HepG2 (cell line): ENCODE data around the gene SETD3. TPM values are rescaled to one million over a fixed set of nuclear protein-coding genes. Genes with fewer than 3 reads are reported as not detected.
A peak's percentile ranks its signal among the peaks of the same experiment; 100 is the strongest.

Experiments
- ATAC-seq: fragments of 200-7000 bp; cut with Tn5 transposase; 3 replicates; pipeline ENCODE4 v1.9.1; 2020; ENCODE audit warnings: mild to moderate bottlenecking, moderate library complexity
- BruUV-seq: library from RNA; stranded (reverse); fragments of 400-500 nt; replicated peaks from 2 replicates; lab custom pipeline; 2021; lab: Mats Ljungman, UMichigan
- CTCF ChIA-PET: fragments of 300-600 bp; formaldehyde crosslinking; extraction: SDS; loops from one replicate; lab custom pipeline; 2021; ENCODE audit warnings: low total read pairs, inconsistent platforms, low intra/inter-chr PET ratio; lab: Yijun Ruan, JAX
- POLR2A ChIA-PET: fragments of 350-600 bp; sonication (Branson Sonifier 250); formaldehyde crosslinking; loops from one replicate; lab custom pipeline; 2020; ENCODE audit warnings: antibody characterized with exemption, inconsistent platforms; lab: Yijun Ruan, JAX
- DNase-seq: peaks from one replicate; pipeline ENCODE4 v3.0.0-alpha.2; 2015; ENCODE audit warnings: low spot score
- FAIRE-seq: peaks from 3 replicates; lab custom pipeline; 2011; peaks lifted over from hg19 to GRCh38; lab: Jason Lieb, UNC
- H2AFZ ChIP-seq: one replicate; pipeline ENCODE4 v1.6.1; 2011; ENCODE audit warnings: low read length, inconsistent platforms
- H3K27ac ChIP-seq: fragments of 300-600 bp; 3 replicates; pipeline ENCODE4 v1.8.0; 2011; ENCODE audit warnings: mixed run types, mild to moderate bottlenecking, mixed read lengths, low read length, inconsistent platforms; ENCODE audit not compliant: insufficient read depth; ENCODE audit errors: extremely low read length
- H3K27me3 ChIP-seq, 2 experiments: fragments of 200-600 bp in 1 of 2; 2 replicates in 1 of 2; 3 replicates in 1 of 2; pipeline versions ENCODE4 v1.6.0 to v1.8.0; 2011; ENCODE audit warnings: low read length in 2 of 2, mild to moderate bottlenecking in 2 of 2, moderate library complexity in 2 of 2, inconsistent platforms in 1 of 2; ENCODE audit not compliant: insufficient read depth in 2 of 2, control insufficient read depth in 1 of 2
- H3K36me3 ChIP-seq, 2 experiments: fragments of 200-600 bp in 1 of 2; replicated peaks in 1 of 2; 2 replicates in 1 of 2; 3 replicates in 1 of 2; pipeline versions ENCODE4 v1.5.1 to v1.8.0; 2011; ENCODE audit warnings: low read length in 2 of 2, inconsistent platforms in 1 of 2; ENCODE audit not compliant: insufficient read depth in 2 of 2, control insufficient read depth in 1 of 2
- H3K4me1 ChIP-seq: 2 replicates; pipeline ENCODE4 v1.5.1; 2012; ENCODE audit warnings: low read length, inconsistent platforms; ENCODE audit not compliant: insufficient read depth
- H3K4me2 ChIP-seq: 2 replicates; pipeline ENCODE4 v1.6.0; 2011; ENCODE audit warnings: low read depth, low read length, inconsistent platforms
- H3K4me3 ChIP-seq, 3 experiments: fragments of 200-600 bp in 1 of 3; sonication (generic), shearing (Covaris generic) in 1 of 3; replicated peaks in 1 of 3; 2 replicates each; pipeline ENCODE4 v1.5.1; 2011 to 2016; ENCODE audit warnings: low read length in 3 of 3, inconsistent platforms in 2 of 3, low read depth in 2 of 3, mild to moderate bottlenecking in 2 of 3, control low read depth in 1 of 3, mixed read lengths in 1 of 3; ENCODE audit not compliant: insufficient read depth in 1 of 3
- H3K79me2 ChIP-seq: one replicate; pipeline ENCODE4 v1.6.1; 2011; ENCODE audit warnings: low read length, inconsistent platforms; ENCODE audit not compliant: insufficient read depth
- H3K9ac ChIP-seq: 2 replicates; pipeline ENCODE4 v1.6.0; 2011; ENCODE audit warnings: mild to moderate bottlenecking, low read depth, low read length, inconsistent platforms; ENCODE audit not compliant: insufficient read depth
- H3K9me3 ChIP-seq: 2 replicates; pipeline ENCODE4 v1.5.1; 2012; ENCODE audit warnings: mild to moderate bottlenecking, low read length
- H4K20me1 ChIP-seq: 2 replicates; pipeline ENCODE4 v1.6.0; 2011; ENCODE audit warnings: inconsistent platforms, mild to moderate bottlenecking, low read length, moderate library complexity; ENCODE audit not compliant: insufficient read depth
- FOXC1 ChIP-seq: sonication (generic); formaldehyde crosslinking; IDR thresholded peaks from 2 replicates; pipeline ENCODE4 v1.8.0; 2022; ENCODE audit warnings: mild to moderate bottlenecking, missing genetic modification reagents, borderline replicate concordance
- TCF7 ChIP-seq: sonication (generic); IDR thresholded peaks from 2 replicates; pipeline ENCODE4 v1.6.1; 2016; ENCODE audit warnings: antibody characterized with exemption, low read depth
- ZNF687 ChIP-seq: sonication (generic); formaldehyde crosslinking; IDR thresholded peaks from 2 replicates; pipeline ENCODE4 v1.5.1; 2020; ENCODE audit warnings: mild to moderate bottlenecking, missing genetic modification reagents, moderate library complexity
- WGBS: methylation state at CpG from one replicate; pipeline ENCODE4 v1.1.6; 2017; ENCODE audit warnings: low lambda C conversion rate; 5-methylcytosine and 5-hydroxymethylcytosine counted together
- in situ Hi-C: cut with HindIII; loops from 2 replicates; pipeline ENCODE4 v1.10.0; 2017; ENCODE audit warnings: low pct_unique_long_range_greater_than_20kb; ENCODE audit not compliant: extremely low pct_ligation_motif_present
- intact Hi-C: fragments of 100-400 bp; cut with micrococcal nuclease; formaldehyde crosslinking; loops from one replicate; pipeline ENCODE4 v1.10.0; 2022; ENCODE audit not compliant: unreplicated experiment
- polyA plus RNA-seq, 8 experiments: library from polyadenylated mRNA; depleted of rRNA in 3 of 8; stranded (reverse) in 7 of 8; unstranded in 1 of 8; fragments of >200 nt; fragmentation: Illumina TruSeq in 4 of 8; extraction: Trizol in 4 of 8; gene quantifications; 2 replicates each; pipeline versions ENCODE4 v1.2.1 to v1.2.3, GENCODE V29; 2011 to 2016; ENCODE audit warnings: low read depth in 4 of 8, missing spikeins in 1 of 8, mixed read lengths in 1 of 8; ENCODE audit not compliant: insufficient read depth in 1 of 8
- total RNA-seq, 5 experiments: library from RNA; depleted of rRNA; stranded (reverse); fragments of >200 nt; fragmentation: Illumina TruSeq; extraction: Trizol; gene quantifications; 2 replicates each; pipeline ENCODE4 v1.2.3, GENCODE V29; 2016; ENCODE audit warnings: low read depth in 1 of 5

The SETD3 gene
- total and polyA plus RNA-seq, 2 of the 13 experiments (the other 11 are each of a cell fraction or from before 2014, with no cell fraction given), result 30.3 to 67.1 TPM

GRCh38 chr14:99522934-99523703 lies 42.5 kb upstream of the SETD3 start:
- H3K27ac ChIP-seq, result no peak overlapping the region
- no peak for ATAC-seq
- H3K9me3 ChIP-seq, result no peaks in the 10 kb centered on the region
- peaks cover 15% of the 10 kb centered on the region; the same call in 1 of the 2 replicates for H4K20me1 ChIP-seq
- TF ChIP-seq FOXC1, result no peak
- TF ChIP-seq TCF7, result peak; percentile 15; the same call in 1 of the 2 replicates
- no peak for DNase-seq
- no peak overlapping the region for H3K9ac ChIP-seq
- 73% methylated on average over 7 of the region's 14 CpGs for WGBS
- H3K4me3 ChIP-seq, result no peak overlapping the region
- ChIA-PET POLR2A (interaction anchor here (1.3 kb wide), 1 partner anchor 32 kb away, joined by 3 read pairs; no protein-coding TSS in a partner anchor), CTCF (no interaction called here)
- peaks cover 21% of the 10 kb centered on the region for H3K4me1 ChIP-seq
- intact Hi-C loops, result no loop called here
- no TSS peak for BruUV-seq
- H3K27me3 ChIP-seq, result no peaks in the 10 kb centered on the region
- no peak for FAIRE-seq
- in situ Hi-C loops, result loop anchor here (5.0 to 10.0 kb wide), 2 partner anchors 109 to 362 kb away; no protein-coding TSS in a partner anchor
- peaks cover 8 to 21% of the 10 kb centered on the region in 2 experiments; a peak in 4 of 5 replicates for H3K36me3 ChIP-seq
- H2AFZ ChIP-seq, result no peak overlapping the region
- no peak overlapping the region for H3K4me2 ChIP-seq
- peaks cover 6% of the 10 kb centered on the region for H3K79me2 ChIP-seq

DNA sequence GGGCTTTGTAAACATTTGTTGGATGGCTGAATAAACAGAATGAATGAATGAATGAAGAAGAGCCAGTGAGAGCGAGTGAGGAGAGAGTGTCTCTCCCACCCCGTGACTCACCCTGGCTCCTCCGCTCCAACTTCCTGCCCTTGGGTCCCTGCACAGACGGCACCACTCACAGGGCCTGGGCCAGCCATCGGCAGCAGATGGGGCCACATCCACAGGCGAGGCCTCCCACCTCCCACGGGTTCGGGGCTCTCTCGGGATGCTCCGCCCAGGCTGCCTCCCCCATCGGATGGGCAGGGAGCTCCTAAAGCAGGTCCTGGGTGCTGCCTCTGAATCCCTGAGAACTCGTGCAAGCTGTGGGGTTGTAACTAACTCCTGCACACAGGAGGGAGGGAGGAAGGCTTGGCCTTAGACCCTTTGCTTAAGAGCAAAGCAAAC lies 41.8 kb upstream of the SETD3 start:
- in situ Hi-C loops, result loop anchor here (5.0 to 10.0 kb wide), 2 partner anchors 110 to 362 kb away; no protein-coding TSS in a partner anchor
- H2AFZ ChIP-seq, result no peak overlapping the region
- H3K9me3 ChIP-seq, result no peaks in the 10 kb centered on the region
- H3K36me3 ChIP-seq, result peaks cover 6 to 21% of the 10 kb centered on the region in 2 experiments; a peak in 4 of 5 replicates
- BruUV-seq, result no TSS peak
- WGBS, result 82% methylated on average over 5 of the region's 12 CpGs
- DNase-seq (no peak), FAIRE-seq (no peak), ATAC-seq (peak; percentile 7; the same call in 1 of the 3 replicates)
- no peak overlapping the region for H3K27ac ChIP-seq
- CTCF ChIA-PET, result no interaction called here
- no peaks in the 10 kb centered on the region for H3K27me3 ChIP-seq
- no peak overlapping the region for H3K4me3 ChIP-seq
- H3K4me2 ChIP-seq, result no peak overlapping the region
- peaks cover 20% of the 10 kb centered on the region; the same call in 1 of the 2 replicates for H4K20me1 ChIP-seq
- peaks cover 21% of the 10 kb centered on the region for H3K4me1 ChIP-seq
- H3K9ac ChIP-seq, result no peak overlapping the region
- peaks cover 6% of the 10 kb centered on the region for H3K79me2 ChIP-seq
- intact Hi-C loops, result no loop called here
- POLR2A ChIA-PET, result interaction anchor here (1.3 kb wide), 1 partner anchor 33 kb away, joined by 3 read pairs; no protein-coding TSS in a partner anchor
- TF ChIP-seq ZNF687 (CRISPR knock-in tag), result 0 out of 2 replicates have a peak, but pooled peaks have one; percentile 11
